HL-60/S4 treated with phorbol 12-myristate 13-acetate at 8.2 ng/mL for 4 days and 3 days (cell line): ENCODE data around the gene GPRIN2.
"Not testable (repeated sequence)": the region's sequence is repeated elsewhere in the genome, so short reads cannot be mapped to it uniquely, and the experiment has no call there.

ENCODE experiments used
- in situ Hi-C: fragments of 300-500 bp; cut with MboI; formaldehyde crosslinking; loops from 2 replicates; pipeline ENCODE4 v1.15.0; 2022; ENCODE audit warnings: low sequenced_read_pairs

GPRIN2 gene

GRCh38 chr10:46570655-46571054 lies 14.2 kb upstream of the GPRIN2 start:
- in situ Hi-C loops, result not testable (repeated sequence)

- in situ Hi-C loops, result not testable (repeated sequence)
Observed at GRCh38 chr10:46567151-46567550, 10.7 kb upstream of the GPRIN2 start.

- in situ Hi-C loops, result not testable (repeated sequence)
Observed at GRCh38 chr10:46565591-46566332, 9.3 kb upstream of the GPRIN2 start.

- in situ Hi-C loops, result no loop called here
Observed at GRCh38 chr10:46560952-46561351, 4.5 kb upstream of the GPRIN2 start.

GRCh38 chr10:46560381-46560780 lies 3.9 kb upstream of the GPRIN2 start:
- in situ Hi-C loops, result no loop called here

- in situ Hi-C loops, result no loop called here
Observed at GRCh38 chr10:46559231-46559671, 2.8 kb upstream of the GPRIN2 start.

DNA sequence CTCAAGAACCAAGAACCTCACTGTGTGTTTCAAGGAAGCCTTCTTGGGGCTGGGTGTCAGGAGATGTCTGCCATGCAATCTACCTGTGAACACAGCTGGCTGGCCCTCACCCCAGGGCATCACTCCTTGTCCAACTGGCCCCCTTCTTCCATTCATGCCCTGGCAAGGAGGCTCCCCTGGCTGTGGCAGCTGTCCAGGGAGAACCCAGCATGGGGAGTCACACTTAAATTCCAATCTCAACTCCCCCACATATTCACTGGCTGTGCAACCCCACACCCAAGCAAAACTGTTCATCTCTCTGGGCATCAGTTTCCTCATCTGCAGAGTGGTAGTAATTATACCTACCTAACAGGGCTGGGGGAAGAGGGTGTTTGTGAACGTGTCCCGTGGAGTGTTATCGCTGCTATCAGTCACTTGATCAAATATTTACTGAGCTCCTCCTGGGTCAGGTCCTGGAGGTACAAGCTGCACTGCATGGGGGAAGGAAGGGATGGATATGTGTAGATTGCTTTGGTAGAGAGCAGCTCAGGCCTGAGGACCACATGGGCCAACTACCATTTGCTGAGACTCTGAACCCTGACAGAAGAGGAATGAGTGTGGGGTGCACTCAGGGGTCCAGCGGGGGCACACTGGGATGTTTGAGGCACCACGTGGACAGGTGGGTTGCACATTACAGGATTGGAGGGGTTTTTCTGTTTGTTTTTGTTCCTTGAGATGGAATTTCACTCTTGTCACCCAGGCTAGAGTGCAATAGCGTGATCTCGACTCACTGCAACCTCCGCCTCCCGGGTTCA lies 2.1 kb upstream of the GPRIN2 start:
- in situ Hi-C loops, result no loop called here

GRCh38 chr10:46558122-46558391 lies 1.6 kb upstream of the GPRIN2 start:
- in situ Hi-C loops, result no loop called here

DNA sequence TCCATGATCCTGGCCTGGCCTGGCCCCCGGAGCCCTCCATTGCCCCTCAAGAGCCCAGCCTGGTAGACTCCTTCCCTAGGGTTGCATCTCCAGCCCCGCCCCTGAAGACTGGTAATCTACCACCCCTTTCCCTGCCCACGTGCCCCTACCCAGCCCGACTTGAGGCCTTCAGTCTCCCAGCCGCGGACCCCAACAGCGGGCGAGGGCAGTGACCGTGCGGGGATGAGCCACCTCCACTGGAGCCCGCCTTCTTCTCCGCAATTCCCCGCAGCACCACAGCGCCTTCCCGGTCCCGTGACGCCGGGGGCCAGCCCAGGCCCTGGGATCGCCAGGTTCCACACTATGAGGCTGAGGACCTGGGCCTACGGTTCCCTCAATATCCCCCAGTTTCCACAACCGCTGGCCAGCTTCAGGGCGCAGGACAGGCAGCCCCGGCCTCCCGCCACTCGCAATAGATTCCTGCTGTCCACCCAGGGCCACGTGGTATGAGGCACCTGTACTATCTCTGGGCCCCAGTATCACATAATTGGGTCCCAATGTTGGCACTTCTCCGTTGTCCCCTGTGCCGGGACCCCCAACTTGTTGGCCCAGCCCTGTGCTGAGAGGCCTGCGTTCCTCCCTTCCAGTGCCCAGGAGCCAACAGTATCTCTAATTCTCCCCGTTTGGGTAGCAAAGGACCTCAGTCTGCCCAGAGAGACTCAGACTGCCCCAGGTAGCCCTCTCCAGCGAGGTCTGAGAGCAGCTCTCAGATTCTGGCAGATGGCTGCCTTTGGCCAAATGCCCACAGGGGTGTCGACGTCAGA lies 1.1 kb upstream of the GPRIN2 start:
- in situ Hi-C loops, result no loop called here

GRCh38 chr10:46555713-46556514 lies 544 bp downstream of the GPRIN2 start:
- in situ Hi-C loops, result no loop called here

DNA sequence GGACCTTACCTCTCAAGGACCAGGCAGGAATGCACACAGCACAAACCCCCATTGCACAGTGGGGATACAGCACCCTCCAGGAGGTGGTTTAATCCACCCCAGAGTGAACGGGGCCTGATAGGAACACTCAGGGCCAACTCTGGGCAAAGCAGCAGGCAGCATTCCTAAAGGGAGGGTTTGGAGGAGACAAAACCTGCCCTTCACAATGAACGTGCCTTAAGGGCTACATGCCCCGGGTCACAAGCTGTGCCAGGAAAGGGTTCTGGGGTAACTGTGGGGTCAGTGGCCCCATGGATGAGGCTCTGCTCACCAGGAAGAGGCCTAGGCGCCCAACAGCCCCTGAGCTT lies 1.1 kb downstream of the GPRIN2 start:
- in situ Hi-C loops, result no loop called here

DNA sequence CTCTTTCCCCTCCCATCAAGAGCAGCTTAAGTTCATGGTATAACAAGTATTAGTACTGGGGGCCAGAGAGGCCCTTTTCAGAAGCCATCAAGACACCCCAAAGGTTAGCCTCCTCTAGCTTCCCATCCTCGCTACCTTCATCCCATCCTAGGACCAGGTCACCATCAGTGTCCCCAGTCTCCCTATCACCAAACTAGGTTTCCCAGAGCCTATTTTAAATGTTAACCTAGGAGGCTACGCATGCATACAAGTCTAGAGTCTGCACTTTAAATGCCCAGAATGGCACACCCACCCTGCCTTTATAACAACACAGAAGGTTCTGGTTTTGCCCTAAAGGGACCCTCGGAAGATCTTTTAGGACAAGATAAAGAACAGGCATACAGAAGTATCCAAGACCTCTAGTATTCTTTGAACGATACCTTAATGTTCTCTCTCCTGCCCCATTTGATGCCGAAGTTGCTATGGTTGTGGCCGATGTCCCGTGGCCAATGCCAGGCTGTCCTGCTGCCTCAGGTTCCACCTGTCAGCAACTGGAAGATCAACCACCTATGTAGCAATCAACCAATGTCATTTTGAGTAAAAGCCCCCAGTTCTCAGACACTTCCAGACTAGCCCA lies 2.2 kb downstream of the GPRIN2 start:
- in situ Hi-C loops, result no loop called here

DNA sequence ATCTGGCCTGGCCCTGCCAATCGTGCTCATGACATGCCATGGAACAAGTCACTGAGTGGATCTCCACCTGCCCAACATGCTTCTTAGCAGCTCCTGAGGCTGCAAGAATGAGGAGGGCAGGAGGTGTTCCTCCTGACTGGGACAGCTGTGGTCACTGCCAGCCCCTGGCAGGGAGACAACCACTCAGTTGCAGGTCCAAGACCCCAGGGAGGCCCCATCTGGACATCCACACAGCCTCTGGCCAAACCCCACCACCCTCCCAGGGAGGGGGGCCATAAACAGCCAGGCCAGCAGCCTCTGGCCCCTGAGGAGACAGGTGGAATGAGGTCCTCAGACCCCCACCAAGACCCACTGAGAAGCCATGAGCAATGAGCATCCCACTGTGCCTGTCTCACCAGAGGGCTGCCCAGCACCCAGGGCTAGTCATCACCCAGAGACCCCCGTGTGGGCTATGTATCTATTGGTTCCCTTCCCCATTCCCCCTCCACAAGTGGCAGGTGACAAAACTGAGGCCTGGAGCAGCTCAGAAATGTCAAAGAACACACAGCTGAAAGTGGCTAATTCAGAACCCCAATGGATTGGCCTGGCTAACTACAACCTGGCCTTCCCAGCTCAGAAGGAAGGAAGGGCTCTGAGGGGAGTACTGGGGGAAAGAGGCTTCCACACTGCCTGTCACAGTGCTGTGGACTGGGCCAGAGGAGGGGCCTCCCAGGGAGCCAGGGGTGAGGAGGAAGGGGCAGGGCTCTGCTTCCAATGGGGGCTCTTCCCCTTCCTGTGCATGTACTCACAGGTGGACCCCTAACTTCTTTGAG lies 3.0 kb downstream of the GPRIN2 start:
- in situ Hi-C loops, result no loop called here

GRCh38 chr10:46552526-46553237 lies 3.8 kb downstream of the GPRIN2 start:
- in situ Hi-C loops, result no loop called here

DNA sequence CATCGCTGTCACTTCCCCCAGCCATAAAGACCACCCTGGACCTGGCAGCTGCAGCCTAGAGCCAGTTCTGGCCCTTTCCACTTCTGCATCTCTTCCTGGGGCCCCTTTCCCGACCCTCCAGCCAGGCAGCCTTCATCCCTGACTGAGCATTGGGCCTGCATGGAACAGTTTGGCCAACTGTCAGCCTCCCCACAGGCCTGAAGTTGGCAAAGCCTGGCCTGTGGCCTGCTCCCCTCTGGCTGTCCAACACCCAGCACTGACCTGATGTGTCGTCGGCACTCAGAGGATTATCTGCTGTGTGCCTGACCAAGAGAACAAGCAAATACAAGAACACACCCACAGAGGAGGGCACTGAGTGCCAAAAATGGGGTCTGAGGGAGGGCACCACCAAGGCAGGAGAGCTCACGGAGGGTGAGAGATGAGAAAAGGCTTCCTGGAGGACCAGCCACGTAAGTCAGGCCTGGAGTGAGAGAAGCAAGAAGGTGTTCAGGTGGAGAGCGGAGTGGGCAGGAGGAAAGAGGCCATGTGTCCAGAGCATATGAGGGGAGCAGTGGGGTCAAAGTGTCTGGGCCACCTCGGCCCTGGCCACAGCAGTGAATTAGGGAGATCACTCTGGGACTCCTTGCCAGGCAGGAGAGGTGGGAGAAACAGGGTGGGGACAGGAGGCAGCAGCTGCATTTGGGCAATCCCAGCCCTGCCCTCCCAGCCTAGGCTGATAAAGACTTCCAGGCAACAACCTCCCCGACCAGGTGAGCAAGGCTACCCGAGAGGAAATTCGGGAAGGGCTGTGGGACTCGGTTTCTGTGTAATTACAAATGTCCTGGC lies 4.5 kb downstream of the GPRIN2 start:
- in situ Hi-C loops, result no loop called here

- in situ Hi-C loops, result no loop called here
Observed at GRCh38 chr10:46550795-46551700, 5.4 kb downstream of the GPRIN2 start.

GRCh38 chr10:46550076-46550790 lies 6.2 kb downstream of the GPRIN2 start:
- in situ Hi-C loops, result no loop called here
